T-helper 1 cell treated with Interleukin-12 subunit alpha and Interleukin-12 subunit beta and Interleukin-4 antibody, amounts not matched to agents 30 μg/mL and 1 μg/mL, for 36 hours (primary cell): ENCODE data around the gene MRPL12.
"Not testable (repeated sequence)": the region's sequence is repeated elsewhere in the genome, so short reads cannot be mapped to it uniquely, and the experiment has no call there.

Source experiments
- H3K27ac Mint-ChIP-seq: one replicate; pipeline ENCODE4 v1.8.0; 2021; ENCODE audit warnings: mild to moderate bottlenecking, mixed read lengths
- H3K27me3 Mint-ChIP-seq: one replicate; pipeline ENCODE4 v1.8.0; 2021; ENCODE audit warnings: low read depth, mixed read lengths
- H3K36me3 Mint-ChIP-seq: one replicate; pipeline ENCODE4 v1.8.0; 2021; ENCODE audit warnings: low read depth, mixed read lengths
- H3K4me1 Mint-ChIP-seq: one replicate; pipeline ENCODE4 v1.8.0; 2021; ENCODE audit warnings: low read depth, mixed read lengths
- H3K4me3 Mint-ChIP-seq: one replicate; pipeline ENCODE4 v1.8.0; 2021; ENCODE audit warnings: mild to moderate bottlenecking, moderate library complexity, mixed read lengths
- H3K9me3 Mint-ChIP-seq: one replicate; pipeline ENCODE4 v1.8.0; 2021; ENCODE audit warnings: mixed read lengths

The MRPL12 gene

DNA sequence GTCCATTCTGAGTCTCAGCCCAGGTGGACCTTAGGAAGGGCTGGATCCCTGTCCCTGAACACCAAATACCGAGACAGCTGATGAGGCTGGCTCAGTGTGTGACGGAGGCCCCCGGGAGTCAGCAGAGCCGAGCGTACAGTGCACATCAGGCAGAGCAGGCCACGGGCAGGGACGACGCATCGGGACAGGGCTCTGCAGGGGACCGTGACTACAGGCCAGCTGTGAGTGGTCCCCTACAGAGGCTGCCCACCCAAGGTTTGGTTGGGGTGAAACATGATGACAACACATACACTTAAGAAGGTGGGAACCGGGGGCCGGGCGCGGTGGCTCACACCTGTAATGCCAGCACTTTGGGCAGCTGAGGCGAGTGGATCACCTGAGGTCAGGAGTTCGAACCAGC lies 30.2 kb upstream of the MRPL12 start:
- Mint-ChIP-seq H3K4me1 (peaks cover 10% of the 10 kb centered on the region), H3K9me3 (no peaks in the 10 kb centered on the region), H3K36me3 (peaks cover 15% of the 10 kb centered on the region)

DNA sequence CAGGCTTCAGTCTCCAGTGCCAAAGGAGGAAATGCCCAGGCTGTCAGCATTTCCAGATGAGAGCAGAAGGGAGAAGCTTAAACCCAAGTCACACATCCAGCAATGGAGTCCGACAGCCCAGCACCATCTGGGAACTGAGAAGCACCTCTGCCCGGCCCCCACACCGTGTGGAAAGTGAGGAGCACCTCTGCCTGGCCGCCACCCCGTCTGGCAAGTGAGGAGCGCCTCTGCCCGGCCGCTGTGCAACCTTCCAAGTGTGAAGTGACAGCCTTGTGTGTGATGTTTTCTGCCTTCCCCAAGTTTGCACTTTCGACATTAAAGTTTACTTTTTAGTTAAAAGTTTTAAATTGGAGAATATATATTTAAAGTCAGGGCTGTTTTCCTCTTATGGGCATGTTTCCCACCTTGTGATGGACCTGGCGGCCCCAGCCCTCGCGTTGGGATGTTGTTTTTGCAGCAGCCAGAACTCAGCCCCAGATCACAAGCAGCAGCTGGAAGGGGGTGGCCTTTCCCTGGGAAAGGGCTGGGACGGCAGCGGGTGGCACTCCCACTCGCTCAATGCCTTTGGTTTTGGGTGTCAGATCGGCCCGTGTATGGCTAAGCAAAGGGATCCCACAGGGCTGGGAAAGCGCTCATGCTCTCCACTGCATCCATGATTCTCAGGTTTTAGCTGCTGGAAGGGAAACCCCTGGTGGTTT lies 29.5 kb upstream of the MRPL12 start:
- Mint-ChIP-seq H3K9me3 (no peaks in the 10 kb centered on the region), H3K4me1 (peaks cover 6% of the 10 kb centered on the region), H3K27me3 (no peaks in the 10 kb centered on the region), H3K4me3 (no peak overlapping the region), H3K36me3 (peaks cover 11% of the 10 kb centered on the region), H3K27ac (no peak overlapping the region)

More for the DNA sequence above, 30.2 kb upstream of the MRPL12 start:
- Mint-ChIP-seq H3K27ac (no peak overlapping the region), H3K27me3 (no peaks in the 10 kb centered on the region), H3K4me3 (no peak overlapping the region)

DNA sequence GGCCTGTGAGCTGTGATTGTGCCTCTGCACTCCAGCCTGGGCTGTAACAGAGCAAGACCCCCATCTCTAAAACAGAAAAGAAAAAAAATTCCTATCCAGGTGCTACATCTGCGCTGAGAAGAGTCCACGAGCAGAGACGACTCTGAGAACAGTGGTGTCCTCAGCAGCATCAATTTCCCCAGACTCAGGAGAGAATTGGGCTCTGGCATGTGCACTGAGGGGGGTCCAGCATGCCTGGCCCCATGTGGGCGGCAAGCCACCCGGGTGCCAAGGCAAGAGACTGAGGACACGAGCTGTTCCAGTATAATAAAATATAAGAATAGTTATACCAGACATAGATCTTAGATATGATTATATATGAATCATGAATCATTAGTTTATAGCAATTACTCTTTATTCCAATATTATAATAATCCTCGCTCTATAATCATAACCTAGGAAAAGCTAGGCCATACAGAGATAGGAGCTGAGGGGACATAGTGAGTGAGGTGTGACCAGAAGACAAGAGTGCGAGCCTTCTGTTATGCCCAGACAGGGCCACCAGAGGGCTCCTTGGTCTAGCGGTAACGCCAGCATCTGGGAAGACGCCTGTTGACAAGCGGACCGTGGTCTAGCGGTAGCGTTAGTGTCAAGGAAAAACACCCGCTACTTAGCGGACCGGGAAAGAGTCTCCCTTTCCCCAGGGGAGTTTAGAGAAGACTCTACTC lies 27.5 kb upstream of the MRPL12 start:
- not testable (repeated sequence) for H3K27me3 Mint-ChIP-seq, H3K4me1 Mint-ChIP-seq, H3K36me3 Mint-ChIP-seq, H3K9me3 Mint-ChIP-seq, H3K4me3 Mint-ChIP-seq, H3K27ac Mint-ChIP-seq

DNA sequence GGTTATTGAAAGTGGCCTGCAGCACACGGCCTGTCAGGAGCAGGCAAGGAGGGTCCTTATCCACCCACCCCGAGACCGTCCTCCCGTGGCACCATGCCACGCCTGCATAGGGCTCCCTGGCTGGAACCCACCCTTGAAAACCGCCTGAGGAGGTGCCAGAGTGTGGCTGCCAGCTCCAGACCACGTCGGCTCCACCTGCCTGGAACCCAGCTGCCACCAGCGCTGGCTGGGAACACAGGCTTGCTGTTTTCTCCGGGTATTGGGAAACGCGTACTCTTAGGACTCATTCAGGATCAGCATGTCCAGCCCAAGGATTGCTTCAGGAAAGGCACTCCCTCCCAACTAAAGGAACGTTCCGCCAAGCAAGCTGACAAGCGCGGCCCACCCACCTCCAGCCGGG lies 26.3 kb upstream of the MRPL12 start:
- Mint-ChIP-seq H3K27me3 (no peaks in the 10 kb centered on the region), H3K4me1 (peaks cover 3% of the 10 kb centered on the region), H3K9me3 (no peaks in the 10 kb centered on the region), H3K27ac (no peak overlapping the region), H3K36me3 (peaks cover 2% of the 10 kb centered on the region), H3K4me3 (no peak overlapping the region)

DNA sequence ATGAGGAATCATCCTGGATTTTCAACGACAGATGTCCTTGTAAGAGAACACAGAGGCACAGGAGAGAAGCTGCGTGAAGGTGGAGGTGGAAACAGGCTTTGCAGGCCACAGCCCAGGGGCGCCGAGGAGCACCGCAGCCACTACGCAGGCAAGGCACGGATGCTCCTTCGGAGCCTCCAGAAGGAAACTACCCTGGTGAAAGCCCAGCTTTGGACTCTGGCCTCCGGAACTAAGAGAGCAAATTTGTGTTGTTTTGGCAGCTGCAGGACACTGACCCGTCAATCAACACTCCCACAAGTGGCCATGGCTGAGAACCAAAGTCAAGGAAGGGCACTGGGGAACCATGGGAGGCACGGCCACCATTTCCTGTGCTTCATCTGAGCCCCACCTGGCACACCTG lies 23.0 kb upstream of the MRPL12 start:
- H3K27ac Mint-ChIP-seq, result no peak overlapping the region
- peaks cover 22% of the 10 kb centered on the region for H3K4me1 Mint-ChIP-seq
- no peaks in the 10 kb centered on the region for H3K27me3 Mint-ChIP-seq
- no peak overlapping the region for H3K4me3 Mint-ChIP-seq
- no peaks in the 10 kb centered on the region for H3K9me3 Mint-ChIP-seq
- peaks cover 6% of the 10 kb centered on the region for H3K36me3 Mint-ChIP-seq

DNA sequence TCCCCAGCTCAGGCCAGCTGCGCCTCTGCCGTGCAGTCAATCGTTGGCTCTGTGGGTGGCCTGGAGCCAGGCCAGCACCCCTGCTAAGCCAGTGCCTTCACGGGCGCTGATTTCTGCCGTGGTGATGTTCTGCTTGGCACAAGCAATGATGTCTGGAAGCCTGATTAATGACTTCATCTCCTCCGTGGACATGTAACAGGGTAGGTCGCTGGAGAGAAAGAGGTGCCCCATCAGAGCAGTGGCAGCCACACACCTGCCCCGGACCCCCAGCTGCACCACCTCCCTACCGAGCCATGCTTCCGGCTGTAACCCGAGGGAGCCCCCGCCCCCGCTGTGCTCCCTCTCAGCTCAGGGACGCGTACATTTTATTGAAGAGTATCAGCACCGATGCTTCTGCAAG lies 21.5 kb upstream of the MRPL12 start:
- no peak overlapping the region for H3K27ac Mint-ChIP-seq
- peak overlapping the region; percentile 7 for H3K4me3 Mint-ChIP-seq
- H3K36me3 Mint-ChIP-seq, result peaks cover 15% of the 10 kb centered on the region
- H3K4me1 Mint-ChIP-seq, result peaks cover 18% of the 10 kb centered on the region
- H3K27me3 Mint-ChIP-seq, result no peaks in the 10 kb centered on the region
- H3K9me3 Mint-ChIP-seq, result no peaks in the 10 kb centered on the region

DNA sequence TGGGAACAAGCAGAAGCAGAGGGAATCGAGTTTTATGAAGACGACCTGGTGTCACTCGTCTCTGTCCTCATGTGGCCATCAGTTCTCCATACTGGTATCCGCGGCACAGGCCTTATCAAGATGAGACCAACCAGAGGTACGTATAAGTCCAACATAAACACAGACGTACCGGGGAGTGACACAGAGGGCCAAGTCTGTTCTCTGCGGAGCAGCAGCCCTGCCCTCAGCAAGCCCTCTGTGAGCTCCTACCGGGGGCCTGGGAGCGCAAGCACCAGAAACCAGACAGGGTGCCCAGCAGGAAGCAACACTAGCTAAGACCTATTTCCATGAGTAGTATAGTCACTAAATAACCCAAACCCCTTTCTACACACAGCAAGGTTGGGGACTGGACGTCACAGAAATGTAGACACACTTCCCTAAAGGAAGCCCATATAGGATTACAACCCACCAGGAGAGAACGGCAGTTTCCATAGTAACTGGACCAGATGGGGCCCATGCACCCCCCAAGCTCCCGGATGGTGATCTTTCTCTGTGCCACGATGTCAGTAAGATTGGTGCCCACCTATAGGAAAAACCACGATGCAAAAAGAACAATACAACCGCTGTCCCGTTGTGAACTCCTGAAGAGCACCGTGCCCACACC lies 20.5 kb upstream of the MRPL12 start:
- peaks cover 24% of the 10 kb centered on the region for H3K36me3 Mint-ChIP-seq

DNA sequence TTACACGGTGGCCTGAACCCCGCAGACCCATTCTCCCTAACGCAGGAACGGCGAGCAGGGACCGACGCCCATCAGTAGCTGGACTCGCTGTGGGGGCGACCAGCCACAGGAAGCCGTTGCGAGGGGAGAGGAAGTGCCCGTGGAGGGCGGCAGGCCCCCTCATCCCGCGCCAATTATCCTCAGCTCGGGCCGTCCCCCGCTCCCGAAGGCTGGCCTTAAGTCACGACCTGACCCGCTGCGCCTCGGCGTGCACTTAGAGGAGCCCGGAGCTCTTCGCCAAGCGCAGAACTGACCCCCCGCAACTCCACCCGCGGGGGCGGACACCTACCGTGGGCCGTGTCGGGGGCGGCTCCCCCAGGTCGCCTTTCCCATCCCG lies 20.0 kb upstream of the MRPL12 start:
- Mint-ChIP-seq H3K36me3 (peaks cover 24% of the 10 kb centered on the region), H3K4me3 (peak overlapping the region; percentile 98), H3K4me1 (peaks cover 21% of the 10 kb centered on the region), H3K9me3 (no peaks in the 10 kb centered on the region), H3K27me3 (no peaks in the 10 kb centered on the region), H3K27ac (peak overlapping the region; percentile 34)

More for the DNA sequence above, 20.5 kb upstream of the MRPL12 start:
- Mint-ChIP-seq H3K4me1 (peaks cover 21% of the 10 kb centered on the region), H3K9me3 (no peaks in the 10 kb centered on the region), H3K27me3 (no peaks in the 10 kb centered on the region), H3K4me3 (peak overlapping the region; percentile 98), H3K27ac (peak overlapping the region; percentile 34)

DNA sequence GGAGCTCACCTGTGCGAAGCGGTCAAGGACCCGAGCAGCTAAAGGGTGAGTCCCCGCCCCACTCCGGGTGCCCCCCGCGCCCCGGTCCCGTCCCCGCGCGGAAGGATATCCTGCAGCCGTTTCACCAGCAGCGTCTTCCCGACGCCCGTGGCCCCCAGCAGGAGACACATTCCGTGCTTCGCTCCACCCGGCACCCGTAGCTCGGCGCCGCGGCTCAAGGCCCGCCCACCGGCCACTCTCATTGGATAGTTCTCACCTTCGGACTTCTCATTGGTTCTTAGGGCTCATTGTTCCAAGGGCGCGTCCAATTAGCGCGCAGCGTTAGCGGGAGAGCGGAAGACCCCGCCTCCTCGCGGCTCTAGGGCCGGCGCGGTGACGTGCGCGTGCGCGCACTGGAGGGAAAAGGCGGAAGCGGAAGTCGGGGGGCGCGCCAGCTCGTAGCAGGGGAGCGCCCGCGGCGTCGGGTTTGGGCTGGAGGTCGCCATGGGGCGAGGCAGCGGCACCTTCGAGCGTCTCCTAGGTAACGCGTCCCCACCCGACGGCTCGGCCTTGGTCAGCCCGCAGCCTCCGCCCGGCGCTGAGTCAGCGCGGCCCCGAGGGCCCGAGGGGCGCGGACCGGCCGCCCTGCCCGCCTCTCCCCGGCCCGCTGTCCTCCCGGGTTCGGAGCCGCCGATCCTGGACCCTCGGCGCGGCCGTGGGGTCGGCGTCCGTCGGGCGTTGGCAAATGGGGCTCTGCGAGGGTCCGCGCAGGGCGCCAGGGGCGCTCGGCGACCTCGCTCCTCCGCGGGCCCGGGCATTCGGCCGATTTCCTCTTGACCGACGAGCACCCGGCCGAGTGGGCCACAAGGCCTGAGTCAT lies 19.4 kb upstream of the MRPL12 start, which contains the start of the genes ARL16 and HGS:
ARL16 (minus strand) TSS at position 214 of the 858 bp plus-strand sequence; CDS start at position 170, 44 bp downstream.
HGS (plus strand) TSS at position 428 of the 858 bp plus-strand sequence; CDS start at position 484, 56 bp downstream.
- no peaks in the 10 kb centered on the region for H3K27me3 Mint-ChIP-seq
- H3K27ac Mint-ChIP-seq, result peak within 1 kb of the TSS; percentile 95
- H3K36me3 Mint-ChIP-seq, result peaks cover 26% of the 10 kb centered on the region
- no peaks in the 10 kb centered on the region for H3K9me3 Mint-ChIP-seq
- H3K4me3 Mint-ChIP-seq, result peak within 1 kb of the TSS; percentile 98
- peaks cover 21% of the 10 kb centered on the region for H3K4me1 Mint-ChIP-seq

DNA sequence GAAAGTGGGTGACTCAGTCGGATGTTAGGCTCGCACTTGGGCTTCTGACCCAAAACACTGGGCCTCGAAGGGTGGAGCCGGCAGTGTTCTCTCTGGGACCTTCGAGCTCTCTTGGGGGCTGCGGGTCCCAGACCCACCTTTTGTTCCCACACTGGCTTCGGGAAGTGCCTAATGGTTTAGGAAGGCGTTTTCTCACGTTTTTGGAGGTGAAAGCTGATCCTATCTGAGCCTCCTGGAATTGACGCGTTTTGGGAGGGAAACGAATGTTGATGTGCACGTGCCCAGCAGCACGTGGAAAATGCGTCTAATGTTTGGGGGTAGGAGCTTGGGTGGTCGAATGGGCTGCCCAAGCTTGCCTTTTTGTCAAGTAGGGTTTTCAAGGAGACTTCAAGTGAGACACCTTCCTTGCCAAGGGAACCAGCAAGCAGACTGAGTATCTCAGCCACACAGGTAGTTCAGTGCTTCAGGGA lies 18.7 kb upstream of the MRPL12 start:
- Mint-ChIP-seq H3K36me3 (peaks cover 31% of the 10 kb centered on the region), H3K9me3 (no peaks in the 10 kb centered on the region), H3K4me3 (peak overlapping the region; percentile 85), H3K4me1 (peaks cover 21% of the 10 kb centered on the region), H3K27me3 (no peaks in the 10 kb centered on the region), H3K27ac (peak overlapping the region; percentile 70)

DNA sequence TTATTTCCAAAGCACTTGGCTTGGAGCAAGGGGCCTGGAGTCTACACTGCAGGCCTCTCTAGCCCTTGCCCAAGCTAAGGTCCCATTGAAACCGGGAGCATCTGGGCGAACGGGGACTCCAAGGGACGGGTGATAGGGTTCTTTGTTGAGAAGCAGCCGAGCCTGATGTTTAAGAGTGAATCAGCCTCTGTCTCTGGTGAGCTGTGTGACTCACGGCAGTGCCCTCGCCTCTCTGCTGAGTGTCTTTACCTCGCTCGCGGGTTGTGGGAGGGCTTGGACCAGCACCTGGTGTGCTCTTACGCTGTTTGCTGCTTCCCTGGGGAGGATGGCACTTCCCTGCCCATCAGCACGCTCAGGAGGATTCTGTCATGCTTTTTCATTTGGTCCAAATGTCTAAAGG lies 18.1 kb upstream of the MRPL12 start:
- peak overlapping the region; percentile 85 for H3K4me3 Mint-ChIP-seq
- H3K9me3 Mint-ChIP-seq, result no peaks in the 10 kb centered on the region
- H3K27ac Mint-ChIP-seq, result no peak overlapping the region
- peaks cover 21% of the 10 kb centered on the region for H3K4me1 Mint-ChIP-seq
- no peaks in the 10 kb centered on the region for H3K27me3 Mint-ChIP-seq
- H3K36me3 Mint-ChIP-seq, result peaks cover 34% of the 10 kb centered on the region

DNA sequence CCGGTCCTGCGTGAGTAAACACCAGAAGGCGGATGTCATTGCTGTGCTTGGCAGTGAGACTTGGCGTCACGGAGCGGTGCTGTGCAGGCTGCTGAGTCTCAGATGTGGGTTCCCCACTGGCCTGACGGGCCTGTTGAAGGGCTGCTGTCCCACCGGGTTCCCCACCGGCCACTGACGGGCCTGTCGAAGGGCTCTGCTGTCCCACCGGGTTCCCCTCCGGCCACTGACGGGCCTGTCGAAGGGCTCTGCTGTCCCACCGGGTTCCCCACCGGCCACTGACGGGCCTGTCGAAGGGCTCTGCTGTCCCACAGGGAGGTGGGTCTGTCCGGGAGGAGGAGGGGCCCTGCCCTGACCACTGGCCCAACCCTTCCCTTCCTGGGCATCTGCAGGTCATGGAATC lies 16.6 kb upstream of the MRPL12 start:
- Mint-ChIP-seq H3K27ac (no peak overlapping the region), H3K4me3 (no peak overlapping the region), H3K36me3 (peaks cover 34% of the 10 kb centered on the region), H3K4me1 (peaks cover 21% of the 10 kb centered on the region), H3K27me3 (no peaks in the 10 kb centered on the region), H3K9me3 (no peaks in the 10 kb centered on the region)

DNA sequence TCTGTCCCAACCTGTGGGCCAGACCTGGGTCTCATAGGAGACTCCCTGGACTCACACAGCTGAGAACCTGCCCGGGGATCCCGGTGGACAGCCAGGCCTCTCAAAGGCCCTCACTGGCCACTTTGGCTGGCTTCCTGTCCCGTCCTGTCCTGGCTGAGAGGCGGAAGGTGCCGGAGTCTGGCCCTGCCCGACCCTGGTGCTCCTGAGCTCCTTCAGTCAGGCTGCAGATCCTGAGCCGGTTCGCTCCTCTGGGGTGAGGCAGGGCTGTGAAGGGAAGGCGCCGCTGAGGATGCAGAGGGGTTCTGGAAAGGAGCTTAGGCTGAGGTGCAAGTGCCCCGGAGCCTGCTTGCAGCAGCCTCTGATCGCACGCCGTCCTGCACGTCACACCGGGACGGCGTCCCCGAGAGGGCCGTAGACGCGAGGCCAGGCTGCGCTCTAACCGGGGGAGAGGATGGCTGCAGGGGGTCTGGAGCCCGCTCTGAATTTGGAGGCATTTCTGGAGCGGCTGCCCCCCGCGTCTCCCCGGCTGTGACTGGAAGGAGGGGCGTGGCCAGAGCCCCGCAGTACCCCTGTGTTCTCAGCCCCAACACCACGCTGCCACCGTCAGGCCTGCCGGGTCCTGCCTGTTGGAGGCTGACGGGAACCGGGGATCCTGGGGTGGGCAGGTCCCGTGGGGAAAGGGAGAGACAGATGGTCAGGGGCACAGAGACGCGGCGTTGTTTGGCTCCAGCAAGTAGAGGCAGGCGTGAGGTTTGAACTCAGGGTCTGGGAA lies 15.2 kb upstream of the MRPL12 start:
- H3K4me1 Mint-ChIP-seq, result peaks cover 13% of the 10 kb centered on the region
- H3K4me3 Mint-ChIP-seq, result no peak overlapping the region
- no peaks in the 10 kb centered on the region for H3K27me3 Mint-ChIP-seq
- no peaks in the 10 kb centered on the region for H3K9me3 Mint-ChIP-seq
- H3K27ac Mint-ChIP-seq, result no peak overlapping the region
- H3K36me3 Mint-ChIP-seq, result peaks cover 36% of the 10 kb centered on the region
